Hepatocyte (in vitro differentiated cells): ENCODE measurements around the gene C1QTNF8.

Experiments
- CTCF ChIP-seq: fragments of 200-600 bp; sonication (generic); IDR thresholded peaks from 2 replicates; pipeline ENCODE4 v1.5.1; 2016; ENCODE audit warnings: antibody characterized with exemption, mild to moderate bottlenecking; ENCODE audit not compliant: poor library complexity
- EZH2 ChIP-seq: fragments of 200-600 bp; sonication (generic); IDR thresholded peaks from 2 replicates; pipeline ENCODE4 v1.6.1; 2016; ENCODE audit warnings: antibody characterized with exemption, mild to moderate bottlenecking, borderline replicate concordance
- EZH2phosphoT487 ChIP-seq: fragments of 200-600 bp; sonication (generic); IDR thresholded peaks from one replicate; pipeline ENCODE4 v1.6.1; 2018; ENCODE audit warnings: antibody characterized with exemption, mild to moderate bottlenecking, low read depth, moderate library complexity; ENCODE audit not compliant: unreplicated experiment, severe bottlenecking

GRCh38 chr16:1089822-1090619, 6.0 kb downstream of the C1QTNF8 start:
- no peak for TF ChIP-seq CTCF
- TF ChIP-seq EZH2, result no peak
- no peak for TF ChIP-seq EZH2phosphoT487
